MM.1S (cell line): ENCODE measurements around the gene ZNF598.

Experiments used
- EZH2 ChIP-seq: fragments of 300-600 bp; sonication (generic); optimal IDR thresholded peaks from 2 replicates; pipeline ENCODE3; 2017; ENCODE audit warnings: low read depth, mild to moderate bottlenecking, antibody characterized with exemption, low read length, mixed read lengths
- TF ChIP-seq, protein P1 (sequence below): fragments of 300-600 bp; sonication (generic); IDR thresholded peaks from 2 replicates; pipeline ENCODE4 v1.5.1; 2016; ENCODE audit warnings: antibody characterized with exemption, low read length, mixed read lengths

DNA sequence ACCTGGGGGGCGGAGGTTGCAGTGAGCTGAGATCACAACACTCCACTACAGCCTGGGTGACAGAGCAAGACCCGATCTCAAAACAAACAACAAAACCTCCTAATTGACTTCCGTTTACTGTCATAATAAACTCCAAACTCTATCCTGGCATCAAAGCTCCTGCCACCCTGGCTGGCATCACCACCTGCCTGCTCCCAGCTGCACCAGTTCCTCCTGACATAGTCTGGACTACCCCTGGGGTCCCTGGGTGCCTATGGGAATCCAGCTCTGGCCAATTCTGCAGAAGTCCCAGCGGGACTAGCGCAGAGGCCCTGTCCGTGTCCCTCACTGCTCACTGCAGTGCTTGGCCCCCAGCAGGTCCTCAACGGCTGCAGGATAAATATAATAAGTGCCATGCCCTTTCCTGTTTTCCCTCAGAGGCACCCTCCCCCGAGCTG is 37.3 kb upstream of the ZNF598 start:
- TF ChIP-seq, protein P1, sequence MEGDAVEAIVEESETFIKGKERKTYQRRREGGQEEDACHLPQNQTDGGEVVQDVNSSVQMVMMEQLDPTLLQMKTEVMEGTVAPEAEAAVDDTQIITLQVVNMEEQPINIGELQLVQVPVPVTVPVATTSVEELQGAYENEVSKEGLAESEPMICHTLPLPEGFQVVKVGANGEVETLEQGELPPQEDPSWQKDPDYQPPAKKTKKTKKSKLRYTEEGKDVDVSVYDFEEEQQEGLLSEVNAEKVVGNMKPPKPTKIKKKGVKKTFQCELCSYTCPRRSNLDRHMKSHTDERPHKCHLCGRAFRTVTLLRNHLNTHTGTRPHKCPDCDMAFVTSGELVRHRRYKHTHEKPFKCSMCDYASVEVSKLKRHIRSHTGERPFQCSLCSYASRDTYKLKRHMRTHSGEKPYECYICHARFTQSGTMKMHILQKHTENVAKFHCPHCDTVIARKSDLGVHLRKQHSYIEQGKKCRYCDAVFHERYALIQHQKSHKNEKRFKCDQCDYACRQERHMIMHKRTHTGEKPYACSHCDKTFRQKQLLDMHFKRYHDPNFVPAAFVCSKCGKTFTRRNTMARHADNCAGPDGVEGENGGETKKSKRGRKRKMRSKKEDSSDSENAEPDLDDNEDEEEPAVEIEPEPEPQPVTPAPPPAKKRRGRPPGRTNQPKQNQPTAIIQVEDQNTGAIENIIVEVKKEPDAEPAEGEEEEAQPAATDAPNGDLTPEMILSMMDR, result no peak
- no peak for TF ChIP-seq EZH2
